Renal cortex interstitium (tissue), 11 donors: Measurements from ENCODE around the gene BICDL2. TPM values are rescaled to one million over a fixed set of nuclear protein-coding genes. Genes with fewer than 3 reads are reported as not detected.

Source experiments
- DNase-seq, 11 donors: peaks; one replicate each; pipeline ENCODE4 v3.0.0-alpha.2; 2013; ENCODE audit warnings: low read depth in 9 of 11, low spot score in 4 of 11; ENCODE audit errors: extremely low read depth in 1 of 11
- polyA plus RNA-seq, 3 donors: library from polyadenylated mRNA; unstranded; fragments of 120-200 nt; gene quantifications; one replicate each; pipeline ENCODE4 v1.2.1, GENCODE V29; 2013; ENCODE audit not compliant: insufficient read length in 3 of 3

BICDL2 gene
- polyA plus RNA-seq, 3 donors: 1.0 to 2.5 (median 2.0) TPM

DNA sequence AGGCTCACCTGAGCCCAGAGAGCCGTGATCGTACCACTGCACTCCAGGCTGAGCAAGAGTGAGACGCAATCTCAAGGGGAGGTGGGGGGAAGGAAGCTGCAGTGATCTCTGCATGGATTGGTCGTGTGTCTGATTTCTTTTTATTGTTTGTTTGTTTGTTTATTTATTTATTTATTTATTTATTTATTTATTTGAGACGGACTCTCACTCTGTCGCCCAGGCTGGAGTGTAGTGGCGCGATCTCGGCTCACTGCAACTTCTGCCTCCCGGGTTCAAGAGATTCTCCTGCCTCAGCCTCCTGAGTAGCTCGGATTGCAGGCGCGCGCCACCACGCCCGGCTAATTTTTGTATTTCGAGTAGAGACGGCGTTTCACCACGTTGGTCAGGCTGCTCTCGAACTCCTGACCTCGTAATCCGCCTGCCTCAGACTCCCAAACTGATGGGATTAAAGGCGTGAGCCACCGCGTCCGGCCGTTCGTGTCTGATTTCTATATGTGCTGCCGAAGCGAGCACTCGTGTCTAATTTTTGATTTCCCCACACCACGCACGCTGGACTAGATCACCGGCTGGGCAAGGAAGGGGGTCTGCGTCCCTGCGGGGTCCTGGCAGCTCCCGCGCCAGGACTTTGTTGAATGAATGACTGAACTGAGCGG lies 17.0 kb downstream of the BICDL2 start:
- no peak for DNase-seq

DNA sequence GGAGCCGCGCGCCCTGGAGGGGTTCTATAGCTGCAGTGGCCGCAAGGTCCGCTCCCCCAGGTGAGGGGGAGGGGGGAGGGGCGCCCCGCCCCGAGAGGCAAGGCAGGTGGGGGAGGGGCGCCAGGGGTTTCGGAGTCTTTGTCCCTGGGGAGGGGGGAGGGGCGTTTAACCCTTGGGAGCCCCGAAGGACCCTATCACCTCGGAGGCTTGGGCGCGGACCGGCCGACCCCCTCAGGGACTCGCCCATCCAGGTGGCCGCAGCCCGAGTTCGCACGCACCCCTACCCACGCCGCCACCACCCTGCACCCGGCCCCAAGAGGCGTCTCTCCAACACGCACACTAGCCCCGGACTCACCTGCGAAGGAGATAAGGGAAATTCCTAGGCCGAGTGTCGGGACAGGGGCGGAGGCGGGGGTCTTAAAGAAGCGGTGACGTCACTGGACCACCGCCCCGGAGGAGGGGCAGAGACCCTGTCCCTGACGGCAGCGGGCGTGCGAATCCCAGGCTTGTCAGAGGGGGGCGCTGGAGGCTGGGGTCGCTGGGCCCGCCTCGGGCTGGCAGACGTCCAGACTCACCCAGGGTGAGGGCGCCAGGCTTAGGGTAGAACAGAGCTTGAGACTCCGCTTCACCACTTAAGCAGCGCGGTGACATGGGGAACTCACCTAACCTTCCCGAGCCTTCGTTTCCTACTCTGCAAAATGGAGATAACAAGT lies 18.8 kb downstream of the BICDL2 start, which contains the start of gene CLDN6:
Gene CLDN6, minus strand, starts transcription at position 390 of the 713 bp plus-strand sequence. CDS start 2,162 bp downstream, outside the sequence.
- DNase-seq: peak in 1 of 11 donors; percentile 62

DNA sequence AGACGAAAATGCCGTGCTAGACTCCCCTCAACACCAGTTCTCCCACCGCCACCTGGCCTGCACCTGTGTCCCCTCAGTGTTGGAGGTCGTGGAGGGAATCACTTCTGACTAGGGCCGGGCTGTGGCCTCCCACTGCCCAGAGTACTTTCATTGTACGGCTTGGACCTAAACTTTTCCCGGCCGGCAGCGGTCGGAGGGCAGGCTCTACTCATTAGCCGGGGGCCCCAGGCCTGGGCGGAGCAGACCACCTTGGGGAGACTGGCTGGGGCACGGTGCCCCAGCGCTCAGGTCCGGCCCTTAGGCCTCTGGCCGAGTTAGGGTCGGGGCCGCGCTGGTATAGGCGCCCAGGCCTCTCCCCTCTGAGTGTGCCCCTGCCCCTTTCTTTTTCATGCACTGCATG lies 19.4 kb downstream of the BICDL2 start:
- DNase-seq: no peak

DNA sequence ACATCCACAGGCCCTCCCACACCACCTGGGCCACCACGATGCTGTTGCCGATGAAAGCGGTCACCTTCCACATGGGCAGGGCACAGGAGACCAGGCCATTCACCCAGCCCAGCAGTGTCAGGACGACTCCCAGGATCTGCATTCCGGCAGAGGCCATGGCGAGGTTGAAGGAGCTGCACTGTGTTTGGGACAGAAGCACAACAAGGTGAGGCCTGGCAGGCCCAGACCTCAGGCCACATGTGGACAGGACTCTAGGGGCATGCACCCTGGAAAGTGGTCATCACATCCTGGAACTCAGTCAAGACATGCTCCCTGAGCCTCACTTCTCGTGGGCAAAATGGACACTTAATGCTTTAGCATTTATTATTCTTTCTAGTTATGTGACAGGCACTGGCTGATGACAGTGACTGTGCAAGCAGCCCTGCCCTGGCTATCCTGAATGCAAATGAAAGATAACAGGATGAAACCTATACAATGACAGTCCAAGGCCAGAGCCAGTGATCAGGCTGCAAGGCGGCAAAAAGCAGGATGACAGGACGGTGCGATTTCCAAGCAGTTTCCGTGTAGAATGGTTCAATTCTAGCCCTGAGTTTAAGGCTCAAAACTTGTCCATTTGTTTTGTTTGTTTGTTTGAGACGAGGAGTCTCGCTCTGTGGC lies 20.8 kb downstream of the BICDL2 start:
- no peak for DNase-seq

DNA sequence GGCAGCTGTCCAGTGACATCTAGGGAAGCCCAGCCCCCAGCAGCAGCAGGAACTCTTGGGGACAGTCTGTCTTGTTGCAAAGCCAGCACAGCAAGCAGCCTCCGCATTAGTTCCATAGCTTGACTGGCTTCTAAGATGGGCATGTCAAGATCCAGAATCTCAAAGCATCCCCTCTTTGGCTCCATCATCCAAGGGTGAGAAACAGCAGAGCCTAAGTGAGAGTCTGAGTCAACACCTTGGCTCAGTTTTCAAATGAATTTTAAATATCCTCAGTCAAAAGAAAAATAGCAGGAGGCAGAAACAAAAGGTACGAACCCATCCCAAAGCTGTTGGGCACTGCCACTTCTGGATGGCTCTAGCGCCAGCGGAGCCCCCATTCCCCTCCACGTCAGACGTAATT lies 21.8 kb downstream of the BICDL2 start:
- no peak for DNase-seq

DNA sequence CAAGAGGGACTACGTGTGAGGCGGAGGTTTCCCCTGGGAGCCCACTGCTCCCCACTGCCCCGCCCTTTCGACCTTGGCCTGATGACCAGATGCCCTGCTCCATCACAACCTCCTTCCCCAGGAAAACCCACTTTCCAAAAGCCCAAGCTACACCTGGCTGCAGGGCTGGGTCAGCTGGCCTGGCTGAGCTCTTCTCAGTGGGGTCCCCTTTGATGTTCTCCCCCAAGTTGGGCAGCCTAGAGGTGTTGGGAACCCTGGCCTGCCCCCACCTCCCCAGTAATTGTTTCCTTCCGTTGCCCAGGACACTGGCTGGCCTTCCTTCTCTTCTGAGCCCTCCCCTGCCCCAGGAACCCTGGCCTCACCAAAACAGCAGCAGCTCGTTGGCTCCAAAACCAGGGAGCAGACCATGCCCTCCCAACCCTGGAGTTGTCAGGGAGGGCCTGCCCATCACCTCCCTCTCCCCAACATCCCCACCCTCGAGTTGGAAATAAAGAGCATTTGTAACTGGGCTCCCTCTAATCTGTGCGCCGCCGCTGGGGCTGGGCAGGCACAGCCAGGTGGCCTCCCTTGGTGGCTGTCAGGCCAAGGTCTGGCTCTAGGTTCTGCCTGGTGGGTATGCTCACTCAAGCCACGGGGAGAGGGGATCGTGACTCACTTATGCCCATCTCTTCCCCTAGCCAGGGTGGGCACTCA lies 22.6 kb downstream of the BICDL2 start:
- DNase-seq: no peak

DNA sequence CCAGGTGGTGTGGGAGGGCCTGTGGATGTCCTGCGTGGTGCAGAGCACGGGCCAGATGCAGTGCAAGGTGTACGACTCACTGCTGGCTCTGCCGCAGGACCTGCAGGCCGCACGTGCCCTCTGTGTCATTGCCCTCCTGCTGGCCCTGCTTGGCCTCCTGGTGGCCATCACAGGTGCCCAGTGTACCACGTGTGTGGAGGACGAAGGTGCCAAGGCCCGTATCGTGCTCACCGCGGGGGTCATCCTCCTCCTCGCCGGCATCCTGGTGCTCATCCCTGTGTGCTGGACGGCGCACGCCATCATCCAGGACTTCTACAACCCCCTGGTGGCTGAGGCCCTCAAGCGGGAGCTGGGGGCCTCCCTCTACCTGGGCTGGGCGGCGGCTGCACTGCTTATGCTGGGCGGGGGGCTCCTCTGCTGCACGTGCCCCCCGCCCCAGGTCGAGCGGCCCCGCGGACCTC lies 23.2 kb downstream of the BICDL2 start:
- DNase-seq: no peak

DNA sequence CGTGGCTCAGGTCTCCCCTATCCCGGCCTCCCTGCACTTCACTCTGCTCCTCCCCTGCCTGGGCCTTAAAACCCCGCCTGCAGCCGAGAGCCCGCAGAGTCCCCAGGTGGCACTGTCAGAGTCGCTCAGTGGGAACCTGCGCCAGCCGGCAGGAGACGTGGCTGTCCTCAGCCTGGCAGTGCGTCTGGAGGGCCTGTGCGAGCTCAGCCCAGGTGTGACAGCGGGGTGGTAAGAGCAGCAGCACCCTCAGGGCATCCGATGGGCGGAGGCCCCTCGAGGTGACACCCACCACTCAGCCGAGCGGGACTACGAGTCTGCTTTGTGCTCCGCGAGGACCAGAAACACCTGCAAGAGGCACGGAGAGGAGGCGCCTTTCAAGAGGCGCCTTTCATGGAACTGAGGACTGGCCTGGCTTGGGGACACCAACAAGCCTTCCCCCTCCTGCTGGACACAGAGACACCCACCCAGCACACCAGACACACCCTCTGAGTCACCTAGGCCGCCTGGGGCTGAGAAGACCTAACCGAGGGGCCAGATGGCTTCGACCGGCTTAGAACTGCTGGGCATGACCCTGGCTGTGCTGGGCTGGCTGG lies 23.8 kb downstream of the BICDL2 start, which contains the start of gene CLDN9:
Gene CLDN9, plus strand, starts transcription at position 96 of the 593 bp plus-strand sequence. Its CDS starts 440 bp downstream, at position 536.
- no peak for DNase-seq

DNA sequence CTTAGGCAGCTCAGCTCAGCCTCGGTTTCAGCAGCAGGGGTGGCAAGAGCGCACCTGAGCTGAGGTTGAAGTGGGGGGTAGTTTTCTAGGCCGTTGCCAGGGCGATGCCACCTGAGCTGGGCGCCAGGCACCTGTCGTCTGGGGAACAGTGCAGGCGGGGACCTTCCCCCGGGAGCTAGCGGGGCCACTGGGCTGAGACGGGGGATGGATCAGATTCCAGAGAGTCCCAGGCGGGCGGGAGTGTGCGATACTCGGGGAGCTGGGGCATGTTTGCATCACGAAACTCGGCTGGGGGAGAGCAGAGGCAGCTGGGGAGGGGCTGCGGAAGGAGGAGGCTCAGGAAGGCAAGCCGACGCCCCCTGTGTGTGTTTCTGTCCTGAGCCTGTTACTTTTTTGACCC lies 24.5 kb downstream of the BICDL2 start:
- DNase-seq: peak in 2 of 11 donors; percentile 58 to 66

DNA sequence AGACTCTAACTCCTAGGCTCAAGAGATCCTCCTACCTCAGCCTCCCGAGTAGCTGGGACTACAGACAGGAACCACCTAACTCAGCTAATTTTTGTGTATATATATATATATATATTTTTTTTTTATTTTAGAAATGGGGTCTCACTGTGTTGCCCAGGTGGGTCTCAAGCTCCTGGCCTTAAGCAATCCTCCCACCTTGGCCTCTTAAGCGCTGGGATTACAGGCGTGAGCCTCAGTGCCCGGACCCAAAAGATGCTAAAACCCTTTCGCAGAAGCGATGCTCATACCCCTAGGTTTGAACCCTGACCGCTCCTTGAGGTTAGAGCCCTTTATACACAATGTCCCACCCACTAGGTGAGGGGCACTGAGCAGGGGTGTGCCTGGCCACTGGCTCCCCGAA lies 26.2 kb downstream of the BICDL2 start:
- DNase-seq: no peak

DNA sequence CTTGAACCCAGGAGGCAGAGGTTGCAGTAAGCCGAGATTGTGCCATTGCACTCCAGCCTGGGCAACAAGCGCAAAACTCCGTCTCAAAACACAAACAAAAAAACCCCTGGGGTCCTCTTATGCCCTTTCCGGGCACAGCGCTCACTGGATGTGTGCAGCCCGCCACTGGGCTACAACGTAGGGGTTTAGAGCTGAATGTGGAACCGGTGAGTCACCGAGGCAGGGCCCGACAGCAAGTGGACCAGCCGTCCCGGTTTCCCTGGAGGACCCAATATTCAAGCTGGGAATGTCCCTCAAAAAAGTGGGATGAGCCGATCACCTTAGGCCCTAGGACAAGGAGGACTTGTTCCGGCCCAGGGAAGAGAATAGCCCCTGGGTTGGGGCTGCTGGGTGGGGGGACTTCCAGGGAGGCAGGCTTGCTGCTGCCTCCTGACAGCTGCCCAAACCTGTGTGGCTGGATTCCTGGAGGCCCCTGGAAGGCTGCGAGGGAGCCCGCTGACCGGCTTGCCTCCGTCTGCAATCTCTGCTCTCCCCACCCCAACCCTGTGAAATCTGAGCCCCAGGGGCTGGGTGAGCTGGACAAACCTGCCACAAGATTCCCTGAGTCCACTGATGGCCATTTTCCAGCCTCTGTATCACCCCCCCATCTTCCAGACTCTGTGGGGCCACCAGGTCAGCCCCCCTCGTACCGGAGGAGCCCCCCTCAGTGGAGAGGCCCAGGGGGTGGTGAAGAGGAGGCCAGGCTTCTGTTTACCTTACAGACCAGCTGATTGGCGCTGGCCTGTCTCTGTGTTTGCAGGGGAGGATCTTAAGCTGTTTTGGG lies 27.0 kb downstream of the BICDL2 start:
- peak in 4 of 11 donors; percentile 63 to 75 (median 68) for DNase-seq

DNA sequence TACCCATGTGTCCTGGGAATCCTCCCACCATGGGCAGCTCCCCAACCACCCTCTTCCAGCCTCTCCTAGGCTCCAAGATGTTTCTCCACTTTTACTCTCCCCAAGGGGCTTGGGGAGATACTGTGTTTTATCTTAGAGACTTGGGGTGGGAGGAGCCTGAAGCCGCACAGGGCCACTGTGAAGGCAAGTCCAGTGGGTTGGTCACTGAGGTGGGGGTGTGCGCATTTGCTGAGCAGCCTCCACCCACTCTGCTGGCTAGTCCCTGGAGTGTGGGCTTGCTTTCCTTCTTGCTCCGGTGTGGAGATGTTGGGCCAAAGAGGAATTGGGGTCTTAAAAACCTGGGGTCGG lies 28.1 kb downstream of the BICDL2 start:
- DNase-seq: no peak

DNA sequence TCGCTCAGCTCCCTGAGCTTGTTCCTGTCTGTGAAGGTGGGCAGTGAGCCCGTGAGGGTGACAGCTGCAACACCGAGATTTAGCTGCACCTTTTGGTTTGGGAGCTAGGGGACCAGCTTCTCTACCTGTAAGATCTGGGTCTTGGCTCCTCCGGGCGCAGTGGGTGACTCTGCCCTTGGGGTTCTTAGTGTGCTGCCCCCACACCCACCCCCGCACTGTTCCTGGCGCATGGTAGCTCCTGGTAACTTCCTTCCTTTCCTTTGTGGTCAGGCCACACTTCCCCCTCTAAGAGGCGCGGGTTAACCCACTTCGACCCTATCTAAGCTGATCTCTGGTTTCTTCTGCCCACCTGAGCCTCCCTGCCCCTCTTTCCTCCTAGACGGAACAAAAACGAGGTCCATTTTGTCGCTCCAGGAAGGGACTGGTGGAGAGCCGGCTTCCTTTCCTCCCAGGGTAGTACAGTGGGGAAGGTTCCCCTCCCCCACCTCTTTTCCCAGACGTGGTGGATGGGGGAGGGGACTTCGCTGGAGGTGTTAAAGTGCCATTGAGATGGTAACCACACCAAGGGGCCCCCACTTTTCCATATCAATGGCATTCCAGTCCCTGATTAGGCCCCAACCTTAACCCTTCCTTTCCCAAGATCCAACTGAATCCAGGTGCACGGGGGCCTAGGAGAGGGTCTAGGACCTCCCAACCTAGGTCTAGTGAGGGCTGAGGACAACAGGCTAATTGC lies 28.6 kb downstream of the BICDL2 start:
- no peak for DNase-seq

DNA sequence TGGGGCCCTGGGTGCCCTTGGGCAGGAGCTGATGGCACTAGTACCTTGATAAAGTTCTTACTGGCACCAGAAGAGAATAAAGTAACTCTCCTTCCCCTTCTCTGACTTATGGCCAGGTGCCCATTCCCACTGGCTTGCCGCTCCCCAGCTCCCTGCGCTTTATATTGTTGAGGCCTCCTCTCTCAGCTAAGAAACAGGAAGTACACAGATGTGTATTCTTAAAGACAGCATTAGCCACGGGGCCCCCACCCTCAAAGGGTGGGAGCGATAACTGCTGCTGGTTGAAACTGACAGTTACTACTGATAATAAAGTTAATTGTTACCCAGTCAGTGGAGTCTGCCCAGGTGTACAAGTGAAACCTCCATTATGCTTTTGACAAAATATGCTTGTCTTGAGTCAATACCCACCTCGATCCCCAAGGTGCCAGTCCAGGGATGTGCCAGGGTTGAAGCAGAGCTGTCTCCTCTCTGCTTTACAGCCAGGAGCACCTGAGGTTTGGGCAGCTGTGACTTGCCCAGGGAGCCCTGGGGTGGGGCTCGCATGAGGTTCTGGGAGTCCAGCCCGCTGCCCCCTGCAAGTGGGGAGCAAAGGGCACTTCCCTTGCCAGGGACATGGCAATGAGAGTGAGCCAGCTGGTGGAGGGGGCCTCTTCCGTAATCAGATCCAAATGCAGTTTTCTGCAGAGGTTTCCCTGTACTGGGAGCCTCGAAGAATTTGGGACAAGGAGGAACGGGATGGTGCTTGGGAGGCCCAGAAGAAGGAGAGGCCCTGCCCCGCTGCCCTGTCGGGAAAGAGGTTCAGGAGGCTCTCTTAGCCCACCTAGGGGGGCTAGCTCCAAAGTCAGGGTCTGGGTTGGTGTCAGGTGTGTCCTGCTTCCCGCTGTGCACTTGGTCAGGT lies 29.4 kb downstream of the BICDL2 start:
- no peak for DNase-seq

DNA sequence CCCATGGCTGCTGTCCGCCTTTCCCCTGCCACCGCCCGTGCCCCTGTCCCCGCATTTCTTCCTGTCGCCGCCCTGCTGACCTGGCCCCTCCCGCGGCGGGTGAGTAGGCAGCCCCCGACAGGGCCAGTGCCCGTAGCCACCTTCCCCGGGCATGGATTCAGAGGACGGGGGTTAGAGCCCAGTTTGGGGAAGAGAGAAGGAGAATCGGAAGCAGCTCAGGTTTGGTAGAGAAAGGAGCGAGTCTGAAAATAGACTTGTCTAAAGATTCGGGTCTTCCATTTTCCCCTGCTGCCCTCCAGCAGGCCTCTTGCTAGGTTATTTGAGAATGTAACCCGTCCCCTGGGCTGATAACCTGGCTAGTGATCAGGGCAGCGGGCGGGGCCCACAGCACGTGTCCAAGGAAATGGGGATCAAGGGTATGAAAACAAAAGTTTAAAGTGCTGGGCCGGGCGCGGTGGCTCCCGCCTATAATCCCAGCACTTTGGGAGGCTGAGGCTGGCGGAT lies 31.9 kb downstream of the BICDL2 start:
- DNase-seq: no peak

DNA sequence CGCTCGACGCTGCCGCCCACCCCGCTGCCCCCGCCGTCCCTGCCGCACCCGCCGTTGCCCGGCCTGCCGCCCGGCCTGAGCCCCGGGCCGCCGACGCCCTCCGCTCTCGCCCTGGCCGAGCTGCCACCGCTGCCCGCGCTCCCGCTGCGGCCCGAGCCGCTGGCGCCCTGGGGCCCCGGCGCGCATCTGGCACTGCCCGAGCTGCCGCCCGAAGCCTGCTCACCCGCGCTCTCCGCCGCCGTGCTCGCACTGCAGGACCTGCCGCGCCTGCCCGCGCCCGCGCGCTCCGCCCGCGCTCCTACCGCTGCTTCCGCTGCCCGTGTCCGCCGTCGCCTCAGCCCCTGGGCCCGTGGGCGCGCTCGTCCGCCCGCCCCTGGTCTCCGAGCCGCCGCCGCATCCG lies 32.4 kb downstream of the BICDL2 start:
- DNase-seq: no peak
